ENCODE results near the gene H2BK1.

Gene H2BK1

DNA sequence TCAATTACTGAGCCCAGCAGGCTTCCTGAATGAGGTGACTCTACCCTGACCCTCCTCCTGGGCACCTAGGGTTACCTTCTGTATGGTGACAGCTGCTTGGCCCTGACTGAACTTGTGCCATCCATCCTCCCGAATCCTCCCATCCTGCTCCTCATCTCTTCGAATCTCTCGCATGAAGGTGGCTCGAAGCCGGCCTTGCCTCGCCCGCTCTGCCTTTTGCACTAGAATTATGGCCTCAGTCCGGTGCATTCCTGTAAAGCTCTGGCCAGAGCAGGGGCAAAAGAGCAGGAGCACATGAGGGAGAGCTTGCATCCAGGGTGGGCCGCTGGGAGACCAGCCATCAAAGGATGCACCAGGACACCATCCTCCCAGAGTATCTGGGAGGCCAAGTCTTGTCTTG lies 7.5 kb downstream of the H2BK1 start:
- no peaks in the 10 kb centered on the region for H3K27me3 ChIP-seq (ENCODE audit: insufficient read depth, low read length)
- no peaks in the 10 kb centered on the region for H3K9me2 ChIP-seq (ENCODE audit: low read depth, low read length)
- H3K4me1 ChIP-seq (ENCODE audit: insufficient read depth, low read length, severe bottlenecking) = no peaks in the 10 kb centered on the region
- H3K4me2 ChIP-seq (ENCODE audit: low read length) = no peak overlapping the region
- H3K9ac ChIP-seq (ENCODE audit: low read length) = no peak overlapping the region
- H3K79me2 ChIP-seq (ENCODE audit: insufficient read depth, low read length) = no peaks in the 10 kb centered on the region
- H3F3A ChIP-seq (ENCODE audit: insufficient read depth, low read length) = no peaks in the 10 kb centered on the region
- no peaks in the 10 kb centered on the region for H4K20me1 ChIP-seq (ENCODE audit: insufficient read depth, low read length)
- H3K9me3 ChIP-seq (ENCODE audit: low read length) = no peaks in the 10 kb centered on the region
- no peak for TF ChIP-seq EZH2 (IDR thresholded peaks at IDR 0.05; ENCODE audit: borderline replicate concordance, low read length)
- TF ChIP-seq, protein P1, sequence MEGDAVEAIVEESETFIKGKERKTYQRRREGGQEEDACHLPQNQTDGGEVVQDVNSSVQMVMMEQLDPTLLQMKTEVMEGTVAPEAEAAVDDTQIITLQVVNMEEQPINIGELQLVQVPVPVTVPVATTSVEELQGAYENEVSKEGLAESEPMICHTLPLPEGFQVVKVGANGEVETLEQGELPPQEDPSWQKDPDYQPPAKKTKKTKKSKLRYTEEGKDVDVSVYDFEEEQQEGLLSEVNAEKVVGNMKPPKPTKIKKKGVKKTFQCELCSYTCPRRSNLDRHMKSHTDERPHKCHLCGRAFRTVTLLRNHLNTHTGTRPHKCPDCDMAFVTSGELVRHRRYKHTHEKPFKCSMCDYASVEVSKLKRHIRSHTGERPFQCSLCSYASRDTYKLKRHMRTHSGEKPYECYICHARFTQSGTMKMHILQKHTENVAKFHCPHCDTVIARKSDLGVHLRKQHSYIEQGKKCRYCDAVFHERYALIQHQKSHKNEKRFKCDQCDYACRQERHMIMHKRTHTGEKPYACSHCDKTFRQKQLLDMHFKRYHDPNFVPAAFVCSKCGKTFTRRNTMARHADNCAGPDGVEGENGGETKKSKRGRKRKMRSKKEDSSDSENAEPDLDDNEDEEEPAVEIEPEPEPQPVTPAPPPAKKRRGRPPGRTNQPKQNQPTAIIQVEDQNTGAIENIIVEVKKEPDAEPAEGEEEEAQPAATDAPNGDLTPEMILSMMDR (IDR thresholded peaks at IDR 0.05; ENCODE audit: low read length) = no peak
- H2AFZ ChIP-seq (ENCODE audit: low read length) = no peak overlapping the region
- H3K27ac ChIP-seq (ENCODE audit: low read depth, low read length, poor library complexity, severe bottlenecking) = no peak overlapping the region
- no peaks in the 10 kb centered on the region for H3K36me3 ChIP-seq (ENCODE audit: insufficient read depth, low read length)
- H3K4me3 ChIP-seq (ENCODE audit: low read depth, low read length, poor library complexity, severe bottlenecking) = no peak overlapping the region

- H3K9ac ChIP-seq (ENCODE audit: low read length) = no peak overlapping the region
- no peak overlapping the region for H3K4me3 ChIP-seq (ENCODE audit: low read depth, low read length, poor library complexity, severe bottlenecking)
- H3K9me2 ChIP-seq (ENCODE audit: low read depth, low read length) = no peaks in the 10 kb centered on the region
- H2AFZ ChIP-seq (ENCODE audit: low read length) = no peak overlapping the region
- H3K27ac ChIP-seq (ENCODE audit: low read depth, low read length, poor library complexity, severe bottlenecking) = no peak overlapping the region
- H3K4me1 ChIP-seq (ENCODE audit: insufficient read depth, low read length, severe bottlenecking) = no peaks in the 10 kb centered on the region
- H3K4me2 ChIP-seq (ENCODE audit: low read length) = no peak overlapping the region
- H3K79me2 ChIP-seq (ENCODE audit: insufficient read depth, low read length) = no peaks in the 10 kb centered on the region
- H4K20me1 ChIP-seq (ENCODE audit: insufficient read depth, low read length) = no peaks in the 10 kb centered on the region
- H3K27me3 ChIP-seq (ENCODE audit: insufficient read depth, low read length) = no peaks in the 10 kb centered on the region
- H3K9me3 ChIP-seq (ENCODE audit: low read length) = no peaks in the 10 kb centered on the region
- H3K36me3 ChIP-seq (ENCODE audit: insufficient read depth, low read length) = no peaks in the 10 kb centered on the region
- no peaks in the 10 kb centered on the region for H3F3A ChIP-seq (ENCODE audit: insufficient read depth, low read length)
- no peak for TF ChIP-seq EZH2 (IDR thresholded peaks at IDR 0.05; ENCODE audit: borderline replicate concordance, low read length)
- TF ChIP-seq, protein P1 (IDR thresholded peaks at IDR 0.05; ENCODE audit: low read length) = no peak
Measured at GRCh38 chr7:151201751-151202150, 8.5 kb downstream of the H2BK1 start.

DNA sequence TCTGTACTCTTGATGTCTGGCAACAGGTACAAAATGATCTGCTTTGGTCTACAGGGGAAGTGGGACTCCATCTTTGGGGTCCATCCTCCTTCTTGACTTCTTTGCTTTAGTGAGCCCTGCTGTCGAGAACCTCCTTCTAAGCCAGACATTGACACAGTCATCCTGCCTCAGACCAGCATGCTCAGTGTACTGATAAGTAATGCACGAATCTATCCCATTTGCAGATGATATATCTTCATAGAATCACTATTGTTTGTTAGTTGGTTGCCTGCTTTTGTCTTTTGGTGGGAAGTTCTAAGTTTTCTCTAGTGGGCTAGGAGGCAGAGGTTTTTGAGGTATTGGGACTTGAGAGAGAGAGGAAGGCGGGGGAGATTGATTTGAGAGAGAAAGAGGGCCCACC lies 8.9 kb downstream of the H2BK1 start:
- Histone ChIP-seq H3K79me2 (ENCODE audit: insufficient read depth, low read length) (no peaks in the 10 kb centered on the region), H3K36me3 (ENCODE audit: insufficient read depth, low read length) (no peaks in the 10 kb centered on the region), H3K4me1 (ENCODE audit: insufficient read depth, low read length, severe bottlenecking) (no peaks in the 10 kb centered on the region), H3K27me3 (ENCODE audit: insufficient read depth, low read length) (no peaks in the 10 kb centered on the region), H3K4me3 (ENCODE audit: low read depth, low read length, poor library complexity, severe bottlenecking) (no peak overlapping the region), H3K4me2 (ENCODE audit: low read length) (no peak overlapping the region), H2AFZ (ENCODE audit: low read length) (no peak overlapping the region), H3K9me2 (ENCODE audit: low read depth, low read length) (no peaks in the 10 kb centered on the region), H3F3A (ENCODE audit: insufficient read depth, low read length) (no peaks in the 10 kb centered on the region), H4K20me1 (ENCODE audit: insufficient read depth, low read length) (no peaks in the 10 kb centered on the region), H3K9ac (ENCODE audit: low read length) (no peak overlapping the region), H3K27ac (ENCODE audit: low read depth, low read length, poor library complexity, severe bottlenecking) (no peak overlapping the region), H3K9me3 (ENCODE audit: low read length) (no peaks in the 10 kb centered on the region)
- TF ChIP-seq, protein P1 (IDR thresholded peaks at IDR 0.05; ENCODE audit: low read length) = no peak
- TF ChIP-seq EZH2 (IDR thresholded peaks at IDR 0.05; ENCODE audit: borderline replicate concordance, low read length) = no peak
